Effector memory CD8-positive, alpha-beta T cell (primary cell): ENCODE measurements around the gene TMEM229B.

Source experiments
- ATAC-seq: fragments of 150-1000 bp; cut with Tn5 transposase; replicated peaks from 2 replicates; pipeline ENCODE4 v1.10.0; 2021; ENCODE audit warnings: mild to moderate bottlenecking, moderate library complexity
- DNase-seq, 3 experiments: peaks; one replicate each; pipeline ENCODE4 v3.0.0; 2021
- H3K27ac Mint-ChIP-seq, 2 donors: one replicate each; pipeline ENCODE4 v1.8.0; 2022; ENCODE audit warnings: mild to moderate bottlenecking in 2 of 2, mixed read lengths in 2 of 2, moderate library complexity in 2 of 2
- H3K27me3 Mint-ChIP-seq, 2 donors: one replicate each; pipeline ENCODE4 v1.8.0; 2022; ENCODE audit warnings: mixed read lengths in 2 of 2
- H3K36me3 Mint-ChIP-seq: one replicate; pipeline ENCODE4 v1.8.0; 2022; ENCODE audit warnings: mild to moderate bottlenecking, moderate library complexity, mixed read lengths; ENCODE audit not compliant: insufficient read depth
- H3K4me1 Mint-ChIP-seq, 2 donors: one replicate each; pipeline ENCODE4 v1.8.0; 2022; ENCODE audit warnings: low read depth in 2 of 2, mixed read lengths in 2 of 2
- H3K4me3 Mint-ChIP-seq, 2 donors: one replicate each; pipeline ENCODE4 v1.8.0; 2022; ENCODE audit warnings: mild to moderate bottlenecking in 2 of 2, mixed read lengths in 2 of 2, moderate library complexity in 2 of 2
- H3K9me3 Mint-ChIP-seq, 2 donors: one replicate each; pipeline ENCODE4 v1.8.0; 2022; ENCODE audit warnings: mixed read lengths in 2 of 2

Gene TMEM229B

GRCh38 chr14:67491285-67491684, 2.8 kb upstream of the TMEM229B start:
- Mint-ChIP-seq H3K27ac (peak overlapping the region; percentile 98 to 99), H3K4me3 (no peak overlapping the region), H3K4me1 (peaks cover 37 to 43% of the 10 kb centered on the region in 2 donors), H3K27me3 (no peaks in the 10 kb centered on the region), H3K9me3 (no peaks in the 10 kb centered on the region), H3K36me3 (peaks cover 20% of the 10 kb centered on the region)
- no peak for DNase-seq
- no peak for ATAC-seq

- Mint-ChIP-seq H3K27me3 (no peaks in the 10 kb centered on the region), H3K36me3 (peaks cover 25% of the 10 kb centered on the region), H3K27ac (peak overlapping the region; percentile 98 to 99), H3K4me3 (no peak overlapping the region), H3K9me3 (no peaks in the 10 kb centered on the region), H3K4me1 (peaks cover 48% of the 10 kb centered on the region in 2 donors)
- no peak for ATAC-seq
- DNase-seq, result no peak
Measured at GRCh38 chr14:67490196-67490595, 1.7 kb upstream of the TMEM229B start.

GRCh38 chr14:67487332-67487731, 1.2 kb downstream of the TMEM229B start:
- Mint-ChIP-seq H3K27me3 (no peaks in the 10 kb centered on the region), H3K4me1 (peaks cover 58 to 59% of the 10 kb centered on the region in 2 donors), H3K27ac (peak overlapping the region; percentile 98 to 99), H3K36me3 (peaks cover 45% of the 10 kb centered on the region), H3K9me3 (no peaks in the 10 kb centered on the region), H3K4me3 (peak overlapping the region; percentile 92 to 96)
- DNase-seq, result no peak
- ATAC-seq, result no peak

GRCh38 chr14:67486890-67487289, 1.6 kb downstream of the TMEM229B start:
- H3K4me3 Mint-ChIP-seq, result peak overlapping the region; percentile 13 to 96
- DNase-seq, result no peak
- no peaks in the 10 kb centered on the region for H3K9me3 Mint-ChIP-seq
- peaks cover 55 to 60% of the 10 kb centered on the region in 2 donors for H3K4me1 Mint-ChIP-seq
- no peak for ATAC-seq
- peak overlapping the region; percentile 98 to 99 for H3K27ac Mint-ChIP-seq
- H3K36me3 Mint-ChIP-seq, result peaks cover 48% of the 10 kb centered on the region
- no peaks in the 10 kb centered on the region for H3K27me3 Mint-ChIP-seq

GRCh38 chr14:67485501-67486095, 2.9 kb downstream of the TMEM229B start:
- Mint-ChIP-seq H3K27ac (peak overlapping the region; percentile 85 to 98), H3K4me3 (peak overlapping the region; percentile 6 to 15), H3K27me3 (no peaks in the 10 kb centered on the region), H3K4me1 (peaks cover 57 to 70% of the 10 kb centered on the region in 2 donors), H3K9me3 (no peaks in the 10 kb centered on the region), H3K36me3 (peaks cover 52% of the 10 kb centered on the region)
- no peak for ATAC-seq
- no peak for DNase-seq

GRCh38 chr14:67483579-67484285, 4.8 kb downstream of the TMEM229B start:
- no peak for ATAC-seq
- Mint-ChIP-seq H3K4me1 (peaks cover 48 to 57% of the 10 kb centered on the region in 2 donors), H3K27me3 (no peaks in the 10 kb centered on the region), H3K9me3 (no peaks in the 10 kb centered on the region), H3K36me3 (peaks cover 55% of the 10 kb centered on the region), H3K4me3 (no peak overlapping the region), H3K27ac (peak overlapping the region; percentile 85 to 91)
- DNase-seq, result no peak

GRCh38 chr14:67482231-67483164, 6.0 kb downstream of the TMEM229B start:
- H3K4me1 Mint-ChIP-seq, result peaks cover 45 to 59% of the 10 kb centered on the region in 2 donors
- no peaks in the 10 kb centered on the region for H3K27me3 Mint-ChIP-seq
- no peak overlapping the region for H3K4me3 Mint-ChIP-seq
- H3K36me3 Mint-ChIP-seq, result peaks cover 45% of the 10 kb centered on the region
- ATAC-seq (no peak), DNase-seq (no peak)
- no peaks in the 10 kb centered on the region for H3K9me3 Mint-ChIP-seq
- peak overlapping the region; percentile 85 to 91 for H3K27ac Mint-ChIP-seq

GRCh38 chr14:67480011-67480410, 8.5 kb downstream of the TMEM229B start:
- Mint-ChIP-seq H3K27ac (peak overlapping the region in 1 of 2 donors; percentile 85), H3K9me3 (no peaks in the 10 kb centered on the region), H3K36me3 (peaks cover 44% of the 10 kb centered on the region), H3K4me1 (peaks cover 36 to 45% of the 10 kb centered on the region in 2 donors), H3K4me3 (no peak overlapping the region), H3K27me3 (no peaks in the 10 kb centered on the region)
- DNase-seq (no peak), ATAC-seq (no peak)

- Mint-ChIP-seq H3K9me3 (no peaks in the 10 kb centered on the region), H3K4me1 (peaks cover 35 to 40% of the 10 kb centered on the region in 2 donors), H3K4me3 (no peak overlapping the region), H3K36me3 (peaks cover 36% of the 10 kb centered on the region), H3K27me3 (no peaks in the 10 kb centered on the region), H3K27ac (peak overlapping the region; percentile 33 to 89)
- DNase-seq (no peak), ATAC-seq (no peak)
Measured at GRCh38 chr14:67478800-67479084, 9.8 kb downstream of the TMEM229B start.

- peak overlapping the region; percentile 33 to 89 for H3K27ac Mint-ChIP-seq
- peaks cover 30% of the 10 kb centered on the region for H3K36me3 Mint-ChIP-seq
- DNase-seq (no peak), ATAC-seq (no peak)
- no peak overlapping the region for H3K4me3 Mint-ChIP-seq
- peaks cover 30 to 37% of the 10 kb centered on the region in 2 donors for H3K4me1 Mint-ChIP-seq
- no peaks in the 10 kb centered on the region for H3K27me3 Mint-ChIP-seq
- no peaks in the 10 kb centered on the region for H3K9me3 Mint-ChIP-seq
Measured at GRCh38 chr14:67477926-67478799, 10.4 kb downstream of the TMEM229B start.

- Mint-ChIP-seq H3K4me1 (peaks cover 26 to 31% of the 10 kb centered on the region in 2 donors), H3K36me3 (peaks cover 26% of the 10 kb centered on the region), H3K9me3 (no peaks in the 10 kb centered on the region), H3K27ac (no peak overlapping the region), H3K4me3 (no peak overlapping the region), H3K27me3 (no peaks in the 10 kb centered on the region)
- no peak for DNase-seq
- no peak for ATAC-seq
Measured at GRCh38 chr14:67474366-67474765, 14.2 kb downstream of the TMEM229B start.

- Mint-ChIP-seq H3K4me3 (no peak overlapping the region), H3K9me3 (no peaks in the 10 kb centered on the region), H3K27ac (peak overlapping the region in 1 of 2 donors; percentile 69)
Measured at GRCh38 chr14:67473290-67474082, 15.0 kb downstream of the TMEM229B start.

More at GRCh38 chr14:67473290-67474082, 15.0 kb downstream of the TMEM229B start:
- H3K27me3 Mint-ChIP-seq, result no peaks in the 10 kb centered on the region
- H3K4me1 Mint-ChIP-seq, result peaks cover 25 to 27% of the 10 kb centered on the region in 2 donors
- peaks cover 20% of the 10 kb centered on the region for H3K36me3 Mint-ChIP-seq
- no peak for ATAC-seq
- DNase-seq, result no peak
